GM13977 (cell line): ENCODE results near the gene CASQ1.

ENCODE experiments used
- DNase-seq: peaks from one replicate; pipeline ENCODE4 v3.0.0; 2012; ENCODE audit warnings: low spot score
- CTCF ChIP-seq: IDR thresholded peaks from 2 replicates; pipeline ENCODE4 v1.5.1; 2012; ENCODE audit warnings: mild to moderate bottlenecking, control low read depth; ENCODE audit not compliant: insufficient read depth; ENCODE audit errors: extremely low read depth, missing control alignments
- in situ Hi-C: fragments of 300-500 bp; cut with MboI; formaldehyde crosslinking; loops from one replicate; pipeline ENCODE4 v1.12.0; 2022; ENCODE audit warnings: low sequenced_read_pairs, low pct_unique_long_range_greater_than_20kb, mixed read lengths, inconsistent platforms; ENCODE audit not compliant: unreplicated experiment

Gene CASQ1

GRCh38 chr1:160210561-160210960, 20.2 kb downstream of the CASQ1 start:
- in situ Hi-C loops, result no loop called here
- no peak for DNase-seq
- TF ChIP-seq CTCF, result no peak

- in situ Hi-C loops, result no loop called here
- no peak for TF ChIP-seq CTCF
Observed at GRCh38 chr1:160211046-160211790, 20.8 kb downstream of the CASQ1 start.

GRCh38 chr1:160214481-160215140, 24.2 kb downstream of the CASQ1 start:
- in situ Hi-C loops, result no loop called here
- no peak for DNase-seq
- no peak for TF ChIP-seq CTCF

More at GRCh38 chr1:160211046-160211790, 20.8 kb downstream of the CASQ1 start:
- DNase-seq, result no peak

GRCh38 chr1:160216301-160216700, 25.9 kb downstream of the CASQ1 start:
- in situ Hi-C loops, result no loop called here
- DNase-seq, result no peak
- no peak for TF ChIP-seq CTCF

- in situ Hi-C loops, result no loop called here
- DNase-seq, result no peak
- no peak for TF ChIP-seq CTCF
Observed at GRCh38 chr1:160217481-160218051, 27.2 kb downstream of the CASQ1 start.

GRCh38 chr1:160219062-160219929, 28.9 kb downstream of the CASQ1 start:
- TF ChIP-seq CTCF, result no peak
- no peak for DNase-seq
- in situ Hi-C loops, result no loop called here
